Lower lobe of right lung (tissue), 2 donors: ENCODE data around the gene LPP. TPM values are rescaled to one million over a fixed set of nuclear protein-coding genes. Genes with fewer than 3 reads are reported as not detected.

Experiments
- ATAC-seq, 2 donors: fragments of 200-7000 bp; cut with Tn5 transposase; one replicate each; pipeline ENCODE4 v1.9.1; 2020 to 2022; ENCODE audit warnings: mild to moderate bottlenecking in 2 of 2, moderate library complexity in 2 of 2
- DNase-seq: peaks from one replicate; pipeline ENCODE4 v3.0.0-alpha.2; 2020
- H3K27ac ChIP-seq: fragments of 200-600 bp; one replicate; pipeline ENCODE4 v1.8.0; 2022
- H3K27me3 ChIP-seq: fragments of 200-600 bp; one replicate; pipeline ENCODE4 v1.8.0; 2022; ENCODE audit warnings: low read depth
- H3K36me3 ChIP-seq: fragments of 200-600 bp; one replicate; pipeline ENCODE4 v1.8.0; 2022; ENCODE audit warnings: mild to moderate bottlenecking
- H3K4me1 ChIP-seq: fragments of 200-600 bp; one replicate; pipeline ENCODE4 v1.8.0; 2022
- H3K4me3 ChIP-seq: fragments of 200-600 bp; one replicate; pipeline ENCODE4 v1.8.0; 2022; ENCODE audit warnings: mild to moderate bottlenecking
- H3K9me3 ChIP-seq: fragments of 200-600 bp; one replicate; pipeline ENCODE4 v1.8.0; 2022
- CTCF ChIP-seq: fragments of 200-600 bp; IDR thresholded peaks from one replicate; pipeline ENCODE4 v1.8.0; 2022; ENCODE audit warnings: antibody characterized with exemption, mild to moderate bottlenecking
- intact Hi-C: fragments of 100-400 bp; cut with DNase I; formaldehyde crosslinking; loops from one replicate; pipeline ENCODE4 v1.11.0; 2022
- total RNA-seq: library from RNA; stranded (reverse); fragmentation: NEBNext Ultra II Directional; extraction: Animal tissue kit (Norgen Biotek cat#: 25700); gene quantifications from one replicate; pipeline ENCODE4 v1.2.1, GENCODE V29; 2021
- donor health status: DM: no; HTN: yes; CAD: no; lungs with severe emphysema.

LPP gene
- total RNA-seq, 1 donor from 2014 or later = 180 TPM

GRCh38 chr3:188841906-188842305 lies 687.9 kb downstream of the LPP start:
- no peak for DNase-seq
- H3K27ac ChIP-seq = no peak overlapping the region
- intact Hi-C loops = no loop called here
- ATAC-seq = no peak
- no peak overlapping the region for H3K4me3 ChIP-seq
- H3K9me3 ChIP-seq = no peaks in the 10 kb centered on the region
- no peaks in the 10 kb centered on the region for H3K27me3 ChIP-seq
- H3K36me3 ChIP-seq = no peaks in the 10 kb centered on the region
- no peak for TF ChIP-seq CTCF
- peaks cover 16% of the 10 kb centered on the region for H3K4me1 ChIP-seq

- H3K27ac ChIP-seq = no peak overlapping the region
- H3K9me3 ChIP-seq = no peaks in the 10 kb centered on the region
- ATAC-seq (peak in 1 of 2 donors; percentile 45), DNase-seq (no peak)
- peaks cover 16% of the 10 kb centered on the region for H3K4me1 ChIP-seq
- intact Hi-C loops = no loop called here
- no peak for TF ChIP-seq CTCF
- no peaks in the 10 kb centered on the region for H3K27me3 ChIP-seq
- no peak overlapping the region for H3K4me3 ChIP-seq
- no peaks in the 10 kb centered on the region for H3K36me3 ChIP-seq
These were observed 688.7 kb downstream of the LPP start for GRCh38 chr3:188842639-188843038.

- intact Hi-C loops = no loop called here
- no peak for ATAC-seq
These were observed 690.1 kb downstream of the LPP start for GRCh38 chr3:188844096-188844495.

GRCh38 chr3:188845514-188845913 lies 691.6 kb downstream of the LPP start:
- no peak overlapping the region for H3K27ac ChIP-seq
- peak in 1 of 2 donors; percentile 41 for ATAC-seq
- H3K9me3 ChIP-seq = no peaks in the 10 kb centered on the region
- DNase-seq = no peak
- no peaks in the 10 kb centered on the region for H3K27me3 ChIP-seq
- no peaks in the 10 kb centered on the region for H3K36me3 ChIP-seq
- H3K4me1 ChIP-seq = peaks cover 16% of the 10 kb centered on the region
- no peak overlapping the region for H3K4me3 ChIP-seq
- no peak for TF ChIP-seq CTCF
- intact Hi-C loops = no loop called here

More at GRCh38 chr3:188844096-188844495, 690.1 kb downstream of the LPP start:
- Histone ChIP-seq H3K27me3 (no peaks in the 10 kb centered on the region), H3K4me3 (no peak overlapping the region), H3K9me3 (no peaks in the 10 kb centered on the region), H3K36me3 (no peaks in the 10 kb centered on the region), H3K27ac (no peak overlapping the region), H3K4me1 (peaks cover 16% of the 10 kb centered on the region)
- TF ChIP-seq CTCF = no peak
- no peak for DNase-seq

GRCh38 chr3:188848947-188849346 lies 695.0 kb downstream of the LPP start:
- intact Hi-C loops = no loop called here
- TF ChIP-seq CTCF = no peak
- Histone ChIP-seq H3K27ac (no peak overlapping the region), H3K9me3 (no peaks in the 10 kb centered on the region), H3K27me3 (no peaks in the 10 kb centered on the region), H3K36me3 (no peaks in the 10 kb centered on the region), H3K4me3 (no peak overlapping the region), H3K4me1 (no peaks in the 10 kb centered on the region)
- ATAC-seq (no peak), DNase-seq (no peak)
